ENCODE results near the gene C16orf96.

DNA sequence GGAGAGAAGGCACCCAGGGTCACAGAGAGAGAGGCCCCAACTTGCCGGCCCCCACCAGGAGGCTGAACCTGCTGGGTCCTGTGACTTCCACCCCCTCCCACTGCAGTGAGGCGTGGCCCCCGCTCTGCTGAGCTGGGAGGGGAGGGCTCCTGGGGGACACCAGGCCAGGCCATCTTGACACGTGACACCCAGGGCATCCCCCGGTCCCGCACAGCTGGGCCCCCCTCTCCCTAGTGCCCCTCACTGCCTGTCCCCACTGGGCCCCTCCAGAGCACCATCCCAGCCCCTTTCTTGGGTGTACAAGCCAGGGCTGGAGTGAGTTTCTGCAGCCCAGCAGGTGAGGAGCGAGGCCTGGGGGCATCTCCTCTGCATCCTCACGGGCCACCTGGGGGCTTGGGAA is 46.2 kb downstream of the C16orf96 start:
- TF ChIP-seq, protein P1, sequence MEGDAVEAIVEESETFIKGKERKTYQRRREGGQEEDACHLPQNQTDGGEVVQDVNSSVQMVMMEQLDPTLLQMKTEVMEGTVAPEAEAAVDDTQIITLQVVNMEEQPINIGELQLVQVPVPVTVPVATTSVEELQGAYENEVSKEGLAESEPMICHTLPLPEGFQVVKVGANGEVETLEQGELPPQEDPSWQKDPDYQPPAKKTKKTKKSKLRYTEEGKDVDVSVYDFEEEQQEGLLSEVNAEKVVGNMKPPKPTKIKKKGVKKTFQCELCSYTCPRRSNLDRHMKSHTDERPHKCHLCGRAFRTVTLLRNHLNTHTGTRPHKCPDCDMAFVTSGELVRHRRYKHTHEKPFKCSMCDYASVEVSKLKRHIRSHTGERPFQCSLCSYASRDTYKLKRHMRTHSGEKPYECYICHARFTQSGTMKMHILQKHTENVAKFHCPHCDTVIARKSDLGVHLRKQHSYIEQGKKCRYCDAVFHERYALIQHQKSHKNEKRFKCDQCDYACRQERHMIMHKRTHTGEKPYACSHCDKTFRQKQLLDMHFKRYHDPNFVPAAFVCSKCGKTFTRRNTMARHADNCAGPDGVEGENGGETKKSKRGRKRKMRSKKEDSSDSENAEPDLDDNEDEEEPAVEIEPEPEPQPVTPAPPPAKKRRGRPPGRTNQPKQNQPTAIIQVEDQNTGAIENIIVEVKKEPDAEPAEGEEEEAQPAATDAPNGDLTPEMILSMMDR (IDR thresholded peaks at IDR 0.05 in 8 of 11, conservative IDR thresholded peaks at IDR 0.05 in 3 of 11), result no peak
- TF ChIP-seq POLR2AphosphoS5 (IDR thresholded peaks at IDR 0.05), result peak in 1 of 3 donors; percentile 12
- no peak for TF ChIP-seq POLR2A (IDR thresholded peaks at IDR 0.05)

Measured in spleen (tissue), 7 donors.